Mesenchymal stem cell (in vitro differentiated cells and primary cell): ENCODE results near the gene LENEP.
A peak's percentile ranks its signal among the peaks of the same experiment; 100 is the strongest.

Source experiments
- DNase-seq: peaks from one replicate; pipeline ENCODE4 v3.0.0-alpha.2; 2013
- H2AFZ ChIP-seq: one replicate; pipeline ENCODE4 v1.6.1; 2013; ENCODE audit warnings: low read depth, mild to moderate bottlenecking, control low read depth, inconsistent platforms, low read length, moderate library complexity
- H2AK5ac ChIP-seq: 2 replicates; pipeline ENCODE4 v1.6.1; 2013; ENCODE audit warnings: low read length, moderate library complexity, mild to moderate bottlenecking, inconsistent platforms; ENCODE audit not compliant: severe bottlenecking
- H2BK120ac ChIP-seq: one replicate; pipeline ENCODE4 v1.6.1; 2013; ENCODE audit warnings: low read depth, mild to moderate bottlenecking, inconsistent platforms, low read length, moderate library complexity
- H2BK12ac ChIP-seq, 2 experiments: one replicate each; pipeline ENCODE4 v1.6.1; 2013; ENCODE audit warnings: inconsistent platforms in 2 of 2, low read length in 2 of 2, mild to moderate bottlenecking in 2 of 2, moderate library complexity in 2 of 2, control low read depth in 1 of 2
- H2BK15ac ChIP-seq: one replicate; pipeline ENCODE4 v1.6.1; 2013; ENCODE audit warnings: mild to moderate bottlenecking, low read depth, inconsistent platforms; ENCODE audit not compliant: poor library complexity, severe bottlenecking
- H2BK5ac ChIP-seq: 2 replicates; pipeline ENCODE4 v1.6.1; 2013; ENCODE audit warnings: low read depth, mild to moderate bottlenecking, low read length, control low read depth, inconsistent platforms; ENCODE audit not compliant: poor library complexity, severe bottlenecking
- H3K14ac ChIP-seq, 2 experiments: one replicate each; pipeline ENCODE4 v1.6.1; 2013; ENCODE audit warnings: inconsistent platforms in 2 of 2, low read length in 2 of 2, control low read depth in 1 of 2, mild to moderate bottlenecking in 1 of 2, moderate library complexity in 1 of 2
- H3K18ac ChIP-seq, 2 experiments: one replicate each; pipeline ENCODE4 v1.6.1; 2013; ENCODE audit warnings: inconsistent platforms in 2 of 2, low read length in 2 of 2, control low read depth in 1 of 2, low read depth in 1 of 2, mild to moderate bottlenecking in 1 of 2
- H3K23ac ChIP-seq, 2 experiments: one replicate each; pipeline ENCODE4 v1.6.1; 2013; ENCODE audit warnings: inconsistent platforms in 2 of 2, low read length in 2 of 2, mild to moderate bottlenecking in 2 of 2, moderate library complexity in 2 of 2, control low read depth in 1 of 2
- H3K27ac ChIP-seq: 2 replicates; pipeline ENCODE4 v1.5.1; 2013; ENCODE audit warnings: mild to moderate bottlenecking, moderate library complexity, low read length, control low read depth, inconsistent platforms; ENCODE audit not compliant: poor library complexity, severe bottlenecking
- H3K27me3 ChIP-seq, 2 experiments: 2 replicates each; pipeline versions ENCODE4 v1.6.1 to v1.7.0; 2013; ENCODE audit warnings: low read length in 2 of 2, mild to moderate bottlenecking in 2 of 2, moderate library complexity in 2 of 2, control low read depth in 1 of 2, inconsistent platforms in 1 of 2; ENCODE audit not compliant: control insufficient read depth in 1 of 2, insufficient read depth in 1 of 2
- H3K36me3 ChIP-seq, 2 experiments: 2 replicates each; pipeline versions ENCODE4 v1.6.1 to v1.7.0; 2013; ENCODE audit warnings: low read length in 2 of 2, control low read depth in 1 of 2, inconsistent platforms in 1 of 2, low read depth in 1 of 2, mild to moderate bottlenecking in 1 of 2; ENCODE audit not compliant: insufficient read depth in 2 of 2, control insufficient read depth in 1 of 2
- H3K4ac ChIP-seq, 2 experiments: one replicate each; pipeline ENCODE4 v1.6.1; 2013; ENCODE audit warnings: inconsistent platforms in 2 of 2, low read length in 2 of 2, mild to moderate bottlenecking in 2 of 2, moderate library complexity in 2 of 2, control low read depth in 1 of 2, low read depth in 1 of 2
- H3K4me1 ChIP-seq: 2 replicates; pipeline ENCODE4 v1.6.1; 2013; ENCODE audit warnings: low read depth, low read length, control low read depth; ENCODE audit not compliant: control insufficient read depth, insufficient read depth
- H3K4me2 ChIP-seq: 2 replicates; pipeline ENCODE4 v1.6.1; 2013; ENCODE audit warnings: low read length, mild to moderate bottlenecking, inconsistent platforms; ENCODE audit not compliant: poor library complexity, severe bottlenecking
- H3K4me3 ChIP-seq, 2 experiments: 2 replicates each; pipeline versions ENCODE4 v1.5.1 to v1.7.0; 2013; ENCODE audit warnings: low read length in 2 of 2, mild to moderate bottlenecking in 2 of 2, control low read depth in 1 of 2, low read depth in 1 of 2; ENCODE audit not compliant: insufficient read depth in 1 of 2
- H3K79me1 ChIP-seq: replicated peaks from 2 replicates; pipeline ENCODE4 v1.6.1; 2013; ENCODE audit warnings: mild to moderate bottlenecking, control low read depth, low read length, inconsistent platforms; ENCODE audit not compliant: poor library complexity, severe bottlenecking
- H3K9ac ChIP-seq: 2 replicates; pipeline ENCODE4 v1.7.0; 2013; ENCODE audit warnings: mild to moderate bottlenecking, low read length, moderate library complexity
- H3K9me3 ChIP-seq: 2 replicates; pipeline ENCODE4 v1.7.0; 2013; ENCODE audit warnings: mild to moderate bottlenecking, low read length; ENCODE audit not compliant: control insufficient read depth
- H4K8ac ChIP-seq: one replicate; pipeline ENCODE4 v1.6.1; 2013; ENCODE audit warnings: inconsistent platforms, mild to moderate bottlenecking, low read length, moderate library complexity
- H4K91ac ChIP-seq: one replicate; pipeline ENCODE4 v1.6.1; 2013; ENCODE audit warnings: mild to moderate bottlenecking, low read length, inconsistent platforms
- WGBS: methylation state at CpG from one replicate; pipeline ENCODE4 v1.1.7; 2013; ENCODE audit warnings: mixed read lengths; 5-methylcytosine and 5-hydroxymethylcytosine counted together

LENEP gene

GRCh38 chr1:155012026-155012546 lies 18.7 kb downstream of the LENEP start:
- H3K27me3 ChIP-seq, result no peaks in the 10 kb centered on the region
- H2BK120ac ChIP-seq, result no peak overlapping the region
- H3K4me3 ChIP-seq, result no peak overlapping the region
- peak overlapping the region in 1 of 2 experiments; percentile 62 for H3K14ac ChIP-seq
- H3K27ac ChIP-seq, result no peak overlapping the region
- H3K79me1 ChIP-seq, result peaks cover 39% of the 10 kb centered on the region
- DNase-seq, result peak; percentile 54
- no peak overlapping the region for H2AFZ ChIP-seq
- no peak overlapping the region for H3K4ac ChIP-seq
- peak overlapping the region in 1 of 2 experiments; percentile 33 for H2BK12ac ChIP-seq
- no peak overlapping the region for H2AK5ac ChIP-seq
- H2BK5ac ChIP-seq, result no peak overlapping the region
- H3K4me2 ChIP-seq, result no peak overlapping the region
- no peak overlapping the region for H2BK15ac ChIP-seq
- H3K9me3 ChIP-seq, result no peaks in the 10 kb centered on the region
- 57% methylated on average over 8 of the region's 9 CpGs for WGBS
- H3K18ac ChIP-seq, result no peak overlapping the region
- no peak overlapping the region for H4K8ac ChIP-seq
- no peak overlapping the region for H3K23ac ChIP-seq
- peaks cover 25% of the 10 kb centered on the region for H3K4me1 ChIP-seq
- no peak overlapping the region for H4K91ac ChIP-seq
- peak overlapping the region; percentile 19 for H3K9ac ChIP-seq
- peaks cover 34 to 94% of the 10 kb centered on the region in 2 experiments for H3K36me3 ChIP-seq

GRCh38 chr1:155012776-155013602 lies 19.6 kb downstream of the LENEP start:
- H4K8ac ChIP-seq, result no peak overlapping the region
- H3K9ac ChIP-seq, result no peak overlapping the region
- DNase-seq, result no peak
- peaks cover 28% of the 10 kb centered on the region for H3K4me1 ChIP-seq
- H2BK120ac ChIP-seq, result no peak overlapping the region
- no peaks in the 10 kb centered on the region for H3K27me3 ChIP-seq
- H3K4me2 ChIP-seq, result no peak overlapping the region
- no peak overlapping the region for H3K4me3 ChIP-seq
- H3K4ac ChIP-seq, result no peak overlapping the region
- H3K27ac ChIP-seq, result no peak overlapping the region
- peaks cover 34 to 85% of the 10 kb centered on the region in 2 experiments for H3K36me3 ChIP-seq
- H2AFZ ChIP-seq, result no peak overlapping the region
- H3K79me1 ChIP-seq, result peaks cover 34% of the 10 kb centered on the region
- no peak overlapping the region for H4K91ac ChIP-seq
- no peak overlapping the region for H2AK5ac ChIP-seq
- H2BK12ac ChIP-seq, result no peak overlapping the region
- no peak overlapping the region for H3K18ac ChIP-seq
- WGBS, result 83% methylated on average over 1 of the region's 3 CpGs
- H3K23ac ChIP-seq, result no peak overlapping the region
- H2BK15ac ChIP-seq, result no peak overlapping the region
- H3K9me3 ChIP-seq, result no peaks in the 10 kb centered on the region
- H3K14ac ChIP-seq, result no peak overlapping the region
- H2BK5ac ChIP-seq, result no peak overlapping the region

- Histone ChIP-seq H3K4ac (no peak overlapping the region), H4K91ac (no peak overlapping the region), H3K4me3 (no peak overlapping the region), H3K9me3 (no peaks in the 10 kb centered on the region), H3K27ac (no peak overlapping the region), H2BK15ac (no peak overlapping the region), H2AK5ac (no peak overlapping the region), H3K18ac (no peak overlapping the region), H3K14ac (no peak overlapping the region), H2BK120ac (peak overlapping the region; percentile 38), H4K8ac (no peak overlapping the region), H3K36me3 (peaks cover 34 to 79% of the 10 kb centered on the region in 2 experiments), H3K79me1 (peaks cover 31% of the 10 kb centered on the region), H3K4me2 (no peak overlapping the region), H2BK5ac (no peak overlapping the region), H2AFZ (no peak overlapping the region), H2BK12ac (no peak overlapping the region), H3K4me1 (peaks cover 28% of the 10 kb centered on the region), H3K27me3 (no peaks in the 10 kb centered on the region), H3K9ac (no peak overlapping the region), H3K23ac (no peak overlapping the region)
- WGBS, result 74% methylated on average over 8 of the region's 8 CpGs
- no peak for DNase-seq
These were observed 20.2 kb downstream of the LENEP start for GRCh38 chr1:155013632-155014031.

- Histone ChIP-seq H3K9ac (no peak overlapping the region), H3K79me1 (peaks cover 28% of the 10 kb centered on the region), H3K27me3 (no peaks in the 10 kb centered on the region), H3K14ac (no peak overlapping the region), H3K4me1 (peaks cover 35% of the 10 kb centered on the region), H3K36me3 (peaks cover 34 to 66% of the 10 kb centered on the region in 2 experiments), H3K27ac (no peak overlapping the region), H3K4me2 (no peak overlapping the region), H2BK12ac (no peak overlapping the region), H2BK15ac (no peak overlapping the region), H2BK120ac (no peak overlapping the region), H3K9me3 (no peaks in the 10 kb centered on the region), H3K4me3 (no peak overlapping the region), H2BK5ac (no peak overlapping the region), H3K4ac (no peak overlapping the region), H3K23ac (no peak overlapping the region), H4K8ac (no peak overlapping the region), H3K18ac (no peak overlapping the region), H2AK5ac (no peak overlapping the region), H2AFZ (no peak overlapping the region), H4K91ac (no peak overlapping the region)
- WGBS, result 96% methylated on average over 31 of the region's 31 CpGs
- DNase-seq, result no peak
These were observed 21.5 kb downstream of the LENEP start for GRCh38 chr1:155014709-155015508.
